Measurements from ENCODE around the gene RFX8.

Gene RFX8

DNA sequence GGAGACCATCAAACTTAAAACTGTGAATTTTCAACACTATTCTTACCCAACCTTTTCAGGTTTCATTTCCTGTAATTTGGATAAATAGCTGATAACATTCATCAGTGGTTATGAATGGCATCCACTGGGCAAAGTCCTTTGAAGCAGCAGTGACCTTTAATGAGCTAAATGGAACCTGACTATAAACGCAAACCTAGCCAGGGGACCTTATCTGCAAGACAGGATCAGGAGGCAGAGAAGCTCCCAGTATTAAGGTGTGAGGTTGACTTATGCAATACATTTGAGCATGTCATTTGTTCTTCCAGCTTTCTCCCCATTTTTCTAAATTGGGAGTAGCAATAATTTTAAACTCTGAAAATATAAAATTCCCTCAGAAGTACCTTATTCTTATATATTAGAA lies 126.0 kb downstream of the RFX8 start:
- DNase-seq (ENCODE audit: low read depth) = no peak

Measured in GM04503 (cell line).